Measurements from ENCODE around the gene LSR. TPM values are rescaled to one million over a fixed set of nuclear protein-coding genes. Genes with fewer than 3 reads are reported as not detected.

LSR gene
- total RNA-seq, 4 donors from 2014 or later, result 2.5 to 11.4 (median 5.2) TPM

DNA sequence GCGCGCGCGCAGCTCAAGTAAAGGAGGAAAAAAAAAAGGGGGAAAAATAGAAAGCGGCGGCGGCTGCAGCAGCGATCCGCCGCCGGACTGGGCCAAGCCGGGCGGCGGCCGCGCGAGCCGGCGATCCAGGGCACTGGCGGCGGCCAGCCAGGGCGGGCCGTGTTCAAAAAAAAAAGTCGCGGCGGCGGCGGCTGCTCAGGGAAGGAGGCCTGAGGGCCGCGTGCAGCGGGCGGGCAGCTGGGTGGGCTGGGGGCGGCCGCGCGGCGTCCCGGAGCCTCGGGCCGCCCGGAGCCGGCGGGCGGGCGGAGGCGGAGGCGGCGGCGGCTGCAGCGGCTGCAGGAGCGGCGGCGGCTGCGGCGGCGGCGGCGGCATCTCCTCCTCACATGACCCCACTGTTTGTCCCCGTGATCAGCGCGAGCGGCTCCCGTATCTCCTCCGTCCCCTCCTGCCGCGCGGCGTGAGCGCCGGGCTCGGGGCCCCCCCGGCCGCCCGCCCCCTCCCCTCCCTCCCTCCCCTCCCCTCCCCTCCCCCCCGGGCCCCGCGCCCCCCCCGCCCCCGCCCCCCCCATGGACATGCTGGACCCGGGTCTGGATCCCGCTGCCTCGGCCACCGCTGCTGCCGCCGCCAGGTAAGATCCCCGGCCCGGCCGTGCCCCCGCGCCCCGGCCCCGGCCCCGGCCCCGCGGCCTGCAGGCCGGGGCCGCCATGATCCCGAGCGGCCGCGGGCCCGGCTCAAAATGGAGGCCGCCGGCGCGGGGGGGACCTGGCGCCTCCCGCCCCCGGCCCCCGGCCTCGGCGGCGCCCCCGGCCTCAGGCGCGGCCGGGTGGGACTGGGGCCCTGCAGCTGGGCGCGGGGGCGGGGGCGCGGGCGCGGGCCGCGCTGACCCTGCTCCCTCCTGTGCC lies 20.0 kb downstream of the LSR start, which contains the start of gene USF2:
Gene USF2 (plus strand): TSS at position 427 of the 902 bp plus-strand sequence. CDS start 140 bp downstream, at position 567.
- intact Hi-C loops (cut with DNase I; ENCODE audit: low total_unique reads), result loop anchor here (1.0 to 5.0 kb wide), 9 partner anchors 54 to 669 kb away; partner anchors contain the start of genes COX6B1, HSPB6, LRFN3 and PROSER3
- Histone ChIP-seq H3K36me3 (peaks cover 0 to 37% of the 10 kb centered on the region in 2 donors), H3K27ac (peak within 1 kb of the TSS; percentile 95 to 100 (median 100)), H3K4me3 (peak within 1 kb of the TSS; percentile 78 to 98 (median 92)), H3K27me3 (no peaks in the 10 kb centered on the region), H3K4me1 (peaks cover 17 to 31% of the 10 kb centered on the region in 2 donors), H3K9me3 (no peaks in the 10 kb centered on the region)
- peak; percentile 28 to 30 for TF ChIP-seq POLR2A (IDR thresholded peaks at IDR 0.05)
- TF ChIP-seq, protein P1, sequence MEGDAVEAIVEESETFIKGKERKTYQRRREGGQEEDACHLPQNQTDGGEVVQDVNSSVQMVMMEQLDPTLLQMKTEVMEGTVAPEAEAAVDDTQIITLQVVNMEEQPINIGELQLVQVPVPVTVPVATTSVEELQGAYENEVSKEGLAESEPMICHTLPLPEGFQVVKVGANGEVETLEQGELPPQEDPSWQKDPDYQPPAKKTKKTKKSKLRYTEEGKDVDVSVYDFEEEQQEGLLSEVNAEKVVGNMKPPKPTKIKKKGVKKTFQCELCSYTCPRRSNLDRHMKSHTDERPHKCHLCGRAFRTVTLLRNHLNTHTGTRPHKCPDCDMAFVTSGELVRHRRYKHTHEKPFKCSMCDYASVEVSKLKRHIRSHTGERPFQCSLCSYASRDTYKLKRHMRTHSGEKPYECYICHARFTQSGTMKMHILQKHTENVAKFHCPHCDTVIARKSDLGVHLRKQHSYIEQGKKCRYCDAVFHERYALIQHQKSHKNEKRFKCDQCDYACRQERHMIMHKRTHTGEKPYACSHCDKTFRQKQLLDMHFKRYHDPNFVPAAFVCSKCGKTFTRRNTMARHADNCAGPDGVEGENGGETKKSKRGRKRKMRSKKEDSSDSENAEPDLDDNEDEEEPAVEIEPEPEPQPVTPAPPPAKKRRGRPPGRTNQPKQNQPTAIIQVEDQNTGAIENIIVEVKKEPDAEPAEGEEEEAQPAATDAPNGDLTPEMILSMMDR (IDR thresholded peaks at IDR 0.05 in 4 of 5, conservative IDR thresholded peaks at IDR 0.05 in 1 of 5), result no peak
- in situ Hi-C loops (cut with MboI; ENCODE audit: low sequenced_read_pairs in 4 of 4), result loop anchor here in 1 of 4 donors (10.0 to 25.0 kb wide), 2 partner anchors 114 to 281 kb away; partner anchors contain the start of gene FXYD5
- ATAC-seq, result peak; percentile 47 to 57
- peak; percentile 77 to 83 for DNase-seq

DNA sequence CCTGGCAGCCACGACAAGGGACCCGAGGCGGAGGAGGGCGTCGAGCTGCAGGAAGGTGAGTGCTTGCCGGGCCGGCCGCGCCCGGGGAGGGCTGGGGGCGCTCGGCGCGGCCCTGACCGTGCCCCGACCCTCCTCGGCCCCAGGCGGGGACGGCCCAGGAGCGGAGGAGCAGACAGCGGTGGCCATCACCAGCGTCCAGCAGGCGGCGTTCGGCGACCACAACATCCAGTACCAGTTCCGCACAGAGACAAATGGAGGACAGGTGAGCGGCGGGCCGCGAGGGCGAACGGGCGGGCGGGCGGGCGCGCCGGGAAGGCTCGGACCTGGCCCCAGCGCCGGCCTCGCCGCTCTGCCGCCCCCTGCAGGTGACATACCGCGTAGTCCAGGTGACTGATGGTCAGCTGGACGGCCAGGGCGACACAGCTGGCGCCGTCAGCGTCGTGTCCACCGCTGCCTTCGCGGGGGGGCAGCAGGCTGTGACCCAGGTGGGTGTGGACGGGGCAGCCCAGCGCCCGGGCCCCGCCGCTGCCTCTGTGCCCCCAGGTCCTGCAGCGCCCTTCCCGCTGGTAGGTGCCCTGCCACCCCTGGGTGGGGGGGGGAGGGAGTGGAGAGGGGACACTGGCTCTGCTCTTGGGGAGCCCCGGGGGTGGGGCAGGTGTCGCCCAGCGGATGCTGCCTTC lies 20.8 kb downstream of the LSR start:
- H3K36me3 ChIP-seq, result peaks cover 0 to 41% of the 10 kb centered on the region in 2 donors
- ATAC-seq, result peak; percentile 46 to 56
- in situ Hi-C loops (cut with MboI; ENCODE audit: low sequenced_read_pairs in 4 of 4) (loop anchor here in 2 of 4 donors (10.0 to 25.0 kb wide), 3 partner anchors 115 to 282 kb away; partner anchors contain the start of genes FXYD5 (in 1 of the 2) and FXYD7 (in 1 of the 2)), intact Hi-C loops (cut with DNase I; ENCODE audit: low total_unique reads) (loop anchor here (1.0 to 5.0 kb wide), 9 partner anchors 55 to 668 kb away; partner anchors contain the start of genes COX6B1, HSPB6, LRFN3 and PROSER3)
- peak overlapping the region; percentile 65 to 98 (median 72) for H3K4me3 ChIP-seq
- H3K4me1 ChIP-seq, result peaks cover 17 to 31% of the 10 kb centered on the region in 2 donors
- no peaks in the 10 kb centered on the region for H3K27me3 ChIP-seq
- peak; percentile 72 to 86 for DNase-seq
- peak; percentile 21 to 27 for TF ChIP-seq POLR2A (IDR thresholded peaks at IDR 0.05)
- TF ChIP-seq, protein P1 (IDR thresholded peaks at IDR 0.05 in 4 of 5, conservative IDR thresholded peaks at IDR 0.05 in 1 of 5), result peak; percentile 41 to 95 (median 74)
- no peaks in the 10 kb centered on the region for H3K9me3 ChIP-seq
- peak overlapping the region; percentile 95 to 100 (median 98) for H3K27ac ChIP-seq

DNA sequence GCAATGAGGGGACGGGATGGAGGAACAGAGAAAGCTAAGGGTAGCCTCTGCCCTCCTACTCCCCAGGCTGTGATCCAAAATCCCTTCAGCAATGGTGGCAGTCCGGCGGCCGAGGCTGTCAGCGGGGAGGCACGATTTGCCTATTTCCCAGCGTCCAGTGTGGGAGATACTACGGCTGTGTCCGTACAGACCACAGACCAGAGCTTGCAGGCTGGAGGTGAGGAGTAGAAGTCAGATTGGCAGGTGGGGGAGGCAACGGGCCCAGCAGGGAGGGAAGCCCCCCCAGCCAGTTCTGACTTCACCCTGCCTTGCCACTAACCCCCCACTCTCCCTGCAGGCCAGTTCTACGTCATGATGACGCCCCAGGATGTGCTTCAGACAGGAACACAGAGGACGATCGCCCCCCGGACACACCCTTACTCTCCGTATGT lies 21.6 kb downstream of the LSR start:
- peaks cover 0 to 46% of the 10 kb centered on the region in 2 donors for H3K36me3 ChIP-seq
- intact Hi-C loops (cut with DNase I; ENCODE audit: low total_unique reads) (no loop called here), in situ Hi-C loops (cut with MboI; ENCODE audit: low sequenced_read_pairs in 4 of 4) (loop anchor here in 2 of 4 donors (10.0 to 25.0 kb wide), 2 partner anchors 126 to 283 kb away; partner anchors contain the start of gene FXYD7 (in 1 of the 2))
- H3K9me3 ChIP-seq, result no peaks in the 10 kb centered on the region
- H3K27ac ChIP-seq, result peak overlapping the region; percentile 95 to 100 (median 98)
- H3K27me3 ChIP-seq, result no peaks in the 10 kb centered on the region
- H3K4me1 ChIP-seq, result peaks cover 15 to 23% of the 10 kb centered on the region in 2 donors
- DNase-seq (no peak), ATAC-seq (no peak)
- TF ChIP-seq POLR2A (IDR thresholded peaks at IDR 0.05), result no peak
- TF ChIP-seq, protein P1 (IDR thresholded peaks at IDR 0.05 in 4 of 5, conservative IDR thresholded peaks at IDR 0.05 in 1 of 5), result no peak
- H3K4me3 ChIP-seq, result no peak overlapping the region

DNA sequence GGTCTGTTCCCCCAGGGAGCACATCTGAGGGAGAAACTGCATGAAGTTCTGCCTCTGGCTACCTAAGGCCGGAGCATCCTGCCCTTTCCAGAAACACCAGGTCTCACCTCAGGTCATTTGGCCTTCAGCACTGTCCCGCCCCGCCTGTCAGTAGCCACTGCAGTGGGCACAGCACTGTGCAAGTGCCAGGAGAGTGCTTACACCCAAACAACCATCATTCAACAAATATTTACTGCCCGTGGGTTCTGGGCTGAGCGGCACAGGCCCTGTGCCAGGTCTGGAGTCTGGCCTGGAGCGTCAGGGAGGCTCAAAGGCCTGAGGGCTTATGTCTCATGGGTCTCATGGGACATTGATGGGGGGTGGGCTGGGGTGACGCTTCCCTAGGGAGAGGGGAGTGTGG lies 22.7 kb downstream of the LSR start:
- intact Hi-C loops (cut with DNase I; ENCODE audit: low total_unique reads) (no loop called here), in situ Hi-C loops (cut with MboI; ENCODE audit: low sequenced_read_pairs in 4 of 4) (loop anchor here in 2 of 4 donors (10.0 to 25.0 kb wide), 2 partner anchors 127 to 284 kb away; partner anchors contain the start of gene FXYD7 (in 1 of the 2))
- no peak for ATAC-seq
- H3K4me1 ChIP-seq, result peaks cover 10 to 13% of the 10 kb centered on the region in 2 donors
- H3K4me3 ChIP-seq, result no peak overlapping the region
- H3K27me3 ChIP-seq, result no peaks in the 10 kb centered on the region
- DNase-seq, result no peak
- H3K9me3 ChIP-seq, result no peaks in the 10 kb centered on the region
- no peak overlapping the region for H3K27ac ChIP-seq
- TF ChIP-seq, protein P1 (IDR thresholded peaks at IDR 0.05 in 4 of 5, conservative IDR thresholded peaks at IDR 0.05 in 1 of 5), result no peak
- TF ChIP-seq POLR2A (IDR thresholded peaks at IDR 0.05), result no peak
- peaks cover 0 to 58% of the 10 kb centered on the region in 2 donors for H3K36me3 ChIP-seq
